ENCODE data around the gene CLIP1.

DNA sequence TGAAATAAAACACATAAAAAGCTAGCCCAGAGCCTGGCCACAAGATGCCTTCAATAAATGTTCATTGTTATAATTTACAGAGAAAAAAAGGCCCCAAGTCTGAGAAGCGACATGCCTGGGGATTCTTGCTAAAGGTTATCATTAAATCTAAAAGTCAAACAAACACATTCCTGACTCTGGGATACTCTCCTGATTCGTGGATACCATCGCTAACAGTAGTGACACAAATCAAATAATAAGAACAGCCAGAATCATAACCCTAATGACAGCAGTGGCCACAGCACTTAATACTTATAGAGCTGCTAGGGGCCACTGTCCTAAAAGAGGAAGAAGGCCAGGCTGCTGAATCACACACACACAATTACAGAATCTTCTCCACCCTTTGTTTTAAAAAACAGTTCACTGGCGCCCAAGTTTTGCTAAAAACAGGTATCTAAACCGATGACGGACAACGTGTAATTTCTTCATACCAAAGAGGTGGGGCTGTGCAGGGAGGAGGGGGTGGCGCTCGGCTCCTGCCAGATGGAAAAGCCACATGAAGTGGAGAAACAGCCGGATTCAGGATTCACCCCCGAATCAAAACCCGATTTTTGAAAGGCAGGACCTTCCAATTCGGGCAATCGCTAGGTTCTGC lies 1.2 kb downstream of the CLIP1 start:
- TF ChIP-seq POLR2A (IDR thresholded peaks at IDR 0.05): no peak
- TF ChIP-seq, protein P1, sequence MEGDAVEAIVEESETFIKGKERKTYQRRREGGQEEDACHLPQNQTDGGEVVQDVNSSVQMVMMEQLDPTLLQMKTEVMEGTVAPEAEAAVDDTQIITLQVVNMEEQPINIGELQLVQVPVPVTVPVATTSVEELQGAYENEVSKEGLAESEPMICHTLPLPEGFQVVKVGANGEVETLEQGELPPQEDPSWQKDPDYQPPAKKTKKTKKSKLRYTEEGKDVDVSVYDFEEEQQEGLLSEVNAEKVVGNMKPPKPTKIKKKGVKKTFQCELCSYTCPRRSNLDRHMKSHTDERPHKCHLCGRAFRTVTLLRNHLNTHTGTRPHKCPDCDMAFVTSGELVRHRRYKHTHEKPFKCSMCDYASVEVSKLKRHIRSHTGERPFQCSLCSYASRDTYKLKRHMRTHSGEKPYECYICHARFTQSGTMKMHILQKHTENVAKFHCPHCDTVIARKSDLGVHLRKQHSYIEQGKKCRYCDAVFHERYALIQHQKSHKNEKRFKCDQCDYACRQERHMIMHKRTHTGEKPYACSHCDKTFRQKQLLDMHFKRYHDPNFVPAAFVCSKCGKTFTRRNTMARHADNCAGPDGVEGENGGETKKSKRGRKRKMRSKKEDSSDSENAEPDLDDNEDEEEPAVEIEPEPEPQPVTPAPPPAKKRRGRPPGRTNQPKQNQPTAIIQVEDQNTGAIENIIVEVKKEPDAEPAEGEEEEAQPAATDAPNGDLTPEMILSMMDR (IDR thresholded peaks at IDR 0.05): no peak

Measured in esophagus squamous epithelium (tissue), 4 donors.